Neuronal stem cell (in vitro differentiated cells): ENCODE data around the gene STK38L.

Source experiments
- DNase-seq: peaks from one replicate; pipeline ENCODE4 v3.0.0-alpha.2; 2013; ENCODE audit warnings: low spot score
- H2AFZ ChIP-seq: one replicate; pipeline ENCODE4 v1.6.1; 2013; ENCODE audit warnings: mild to moderate bottlenecking, low read length, inconsistent platforms
- H2AK5ac ChIP-seq: 2 replicates; pipeline ENCODE4 v1.6.1; 2013; ENCODE audit warnings: low read depth, mild to moderate bottlenecking, inconsistent platforms, low read length, moderate library complexity, mixed read lengths
- H2BK120ac ChIP-seq: 2 replicates; pipeline ENCODE4 v1.6.1; 2013; ENCODE audit warnings: low read depth, mild to moderate bottlenecking, inconsistent platforms, low read length, moderate library complexity, mixed read lengths
- H2BK12ac ChIP-seq: one replicate; pipeline ENCODE4 v1.6.1; 2013; ENCODE audit warnings: low read length, inconsistent platforms
- H2BK15ac ChIP-seq: 2 replicates; pipeline ENCODE4 v1.6.1; 2013; ENCODE audit warnings: mild to moderate bottlenecking, low read length, inconsistent platforms, mixed read lengths
- H2BK5ac ChIP-seq: one replicate; pipeline ENCODE4 v1.6.1; 2013; ENCODE audit warnings: inconsistent platforms, mild to moderate bottlenecking, low read length, moderate library complexity
- H3K14ac ChIP-seq: one replicate; pipeline ENCODE4 v1.6.1; 2013; ENCODE audit warnings: low read length, inconsistent platforms
- H3K18ac ChIP-seq: 2 replicates; pipeline ENCODE4 v1.6.1; 2013; ENCODE audit warnings: low read length, inconsistent platforms
- H3K23ac ChIP-seq: 2 replicates; pipeline ENCODE4 v1.6.1; 2013; ENCODE audit warnings: low read depth, mild to moderate bottlenecking, mixed read lengths, low read length, inconsistent platforms; ENCODE audit not compliant: poor library complexity
- H3K27ac ChIP-seq: replicated peaks from 3 replicates; pipeline ENCODE4 v1.5.1; 2013; ENCODE audit warnings: low read length, inconsistent platforms
- H3K27me3 ChIP-seq, 3 experiments: 2 replicates each; pipeline ENCODE4 v1.6.1; 2013; ENCODE audit warnings: low read length in 3 of 3, mild to moderate bottlenecking in 2 of 3, inconsistent platforms in 1 of 3, low read depth in 1 of 3, mixed read lengths in 1 of 3, moderate library complexity in 1 of 3; ENCODE audit not compliant: control insufficient read depth in 3 of 3, insufficient read depth in 3 of 3
- H3K36me3 ChIP-seq, 2 donors: replicated peaks in 1 of 2; 2 replicates each; pipeline ENCODE4 v1.6.1; 2013; ENCODE audit warnings: low read length in 2 of 2; ENCODE audit not compliant: control insufficient read depth in 2 of 2, insufficient read depth in 2 of 2
- H3K4ac ChIP-seq: 2 replicates; pipeline ENCODE4 v1.6.1; 2013; ENCODE audit warnings: inconsistent platforms, mild to moderate bottlenecking, low read length, moderate library complexity
- H3K4me1 ChIP-seq, 2 donors: 1 replicate in 1 of 2; 2 replicates in 1 of 2; pipeline ENCODE4 v1.6.1; 2013; ENCODE audit warnings: low read length in 2 of 2, low read depth in 1 of 2; ENCODE audit not compliant: control insufficient read depth in 2 of 2, insufficient read depth in 1 of 2
- H3K4me2 ChIP-seq: one replicate; pipeline ENCODE4 v1.6.1; 2013; ENCODE audit warnings: mild to moderate bottlenecking, low read length, inconsistent platforms; ENCODE audit not compliant: insufficient read depth, poor library complexity, severe bottlenecking
- H3K4me3 ChIP-seq, 2 donors: 2 replicates each; pipeline ENCODE4 v1.5.1; 2013; ENCODE audit warnings: low read length in 2 of 2, mild to moderate bottlenecking in 2 of 2, inconsistent platforms in 1 of 2, moderate library complexity in 1 of 2
- H3K79me1 ChIP-seq: one replicate; pipeline ENCODE4 v1.6.1; 2013; ENCODE audit warnings: low read depth, mild to moderate bottlenecking, inconsistent platforms, low read length, moderate library complexity
- H3K9ac ChIP-seq: one replicate; pipeline ENCODE4 v1.6.1; 2013; ENCODE audit warnings: mild to moderate bottlenecking, low read depth, low read length, inconsistent platforms; ENCODE audit not compliant: poor library complexity
- H3K9me3 ChIP-seq, 2 donors: replicated peaks in 1 of 2; 2 replicates each; pipeline versions ENCODE3 to v1.6.1; 2013; ENCODE audit warnings: low read length in 2 of 2, mild to moderate bottlenecking in 2 of 2, inconsistent platforms in 1 of 2, low read depth in 1 of 2, mixed read lengths in 1 of 2, moderate library complexity in 1 of 2; ENCODE audit not compliant: control insufficient read depth in 2 of 2, insufficient read depth in 1 of 2
- H4K8ac ChIP-seq: one replicate; pipeline ENCODE4 v1.6.1; 2013; ENCODE audit warnings: low read depth, mild to moderate bottlenecking, inconsistent platforms, low read length, moderate library complexity
- H4K91ac ChIP-seq: one replicate; pipeline ENCODE4 v1.6.1; 2013; ENCODE audit warnings: low read length, low read depth, mild to moderate bottlenecking, inconsistent platforms; ENCODE audit not compliant: poor library complexity
- WGBS, 2 donors: extraction: QIAGEN DNeasy Blood & Tissue Kit; methylation state at CpG; one replicate each; pipeline ENCODE4 v1.1.7; 2013; ENCODE audit warnings: missing lambda C conversion rate in 2 of 2, mixed read lengths in 1 of 2; ENCODE audit not compliant: insufficient read length in 2 of 2, insufficient replicate concordance in 1 of 2; ENCODE audit errors: extremely low coverage in 2 of 2; 5-methylcytosine and 5-hydroxymethylcytosine counted together

The STK38L gene

GRCh38 chr12:27284021-27284420 lies 39.9 kb downstream of the STK38L start:
- Histone ChIP-seq H3K18ac (no peak overlapping the region), H3K4me1 (peaks cover 2 to 13% of the 10 kb centered on the region in 2 donors), H3K23ac (no peak overlapping the region), H4K91ac (no peak overlapping the region), H3K4ac (no peak overlapping the region), H3K27ac (no peak overlapping the region), H3K14ac (no peak overlapping the region), H3K27me3 (no peaks in the 10 kb centered on the region), H2BK5ac (no peak overlapping the region), H3K9me3 (no peaks in the 10 kb centered on the region), H3K79me1 (no peaks in the 10 kb centered on the region), H3K9ac (no peak overlapping the region), H4K8ac (no peak overlapping the region), H2BK12ac (no peak overlapping the region), H2AFZ (no peak overlapping the region), H2BK15ac (no peak overlapping the region), H3K36me3 (peaks cover 0 to 3% of the 10 kb centered on the region in 2 donors), H3K4me2 (no peak overlapping the region), H3K4me3 (no peak overlapping the region), H2AK5ac (no peak overlapping the region), H2BK120ac (no peak overlapping the region)
- no peak for DNase-seq
- WGBS, 2 donors = no CpG with 5 or more reads among the region's 3 CpGs

GRCh38 chr12:27284751-27285150 lies 40.7 kb downstream of the STK38L start:
- no peaks in the 10 kb centered on the region for H3K9me3 ChIP-seq
- no peak overlapping the region for H3K23ac ChIP-seq
- H2BK15ac ChIP-seq = no peak overlapping the region
- no peak for DNase-seq
- no peak overlapping the region for H3K4me3 ChIP-seq
- no peak overlapping the region for H2AFZ ChIP-seq
- no peak overlapping the region for H2BK5ac ChIP-seq
- no peak overlapping the region for H3K18ac ChIP-seq
- H2AK5ac ChIP-seq = no peak overlapping the region
- H3K27ac ChIP-seq = no peak overlapping the region
- WGBS, 2 donors = no CpG with 5 or more reads among the region's 2 CpGs
- no peak overlapping the region for H2BK120ac ChIP-seq
- no peak overlapping the region for H4K91ac ChIP-seq
- H2BK12ac ChIP-seq = no peak overlapping the region
- H3K9ac ChIP-seq = no peak overlapping the region
- no peak overlapping the region for H4K8ac ChIP-seq
- H3K27me3 ChIP-seq = no peaks in the 10 kb centered on the region
- H3K36me3 ChIP-seq = peaks cover 0 to 3% of the 10 kb centered on the region in 2 donors
- peaks cover 2 to 13% of the 10 kb centered on the region in 2 donors for H3K4me1 ChIP-seq
- no peak overlapping the region for H3K4ac ChIP-seq
- no peaks in the 10 kb centered on the region for H3K79me1 ChIP-seq
- no peak overlapping the region for H3K14ac ChIP-seq
- H3K4me2 ChIP-seq = no peak overlapping the region

- Histone ChIP-seq H2AK5ac (no peak overlapping the region), H3K36me3 (peaks cover 0 to 1% of the 10 kb centered on the region in 2 donors), H2AFZ (peak overlapping the region; percentile 21), H3K4me1 (peaks cover 4 to 17% of the 10 kb centered on the region in 2 donors), H2BK120ac (no peak overlapping the region), H3K14ac (no peak overlapping the region), H3K27ac (no peak overlapping the region), H3K4me2 (no peak overlapping the region), H3K27me3 (no peaks in the 10 kb centered on the region), H3K9me3 (no peaks in the 10 kb centered on the region), H2BK15ac (no peak overlapping the region), H3K9ac (no peak overlapping the region), H3K18ac (no peak overlapping the region), H3K23ac (no peak overlapping the region), H2BK5ac (no peak overlapping the region), H4K8ac (no peak overlapping the region), H4K91ac (no peak overlapping the region), H3K4ac (no peak overlapping the region), H2BK12ac (no peak overlapping the region), H3K4me3 (no peak overlapping the region), H3K79me1 (no peaks in the 10 kb centered on the region)
- no peak for DNase-seq
- no CpG with 5 or more reads among the region's 1 CpG for WGBS, 2 donors
Observed at GRCh38 chr12:27285403-27285802, 41.3 kb downstream of the STK38L start.

- DNase-seq = no peak
- Histone ChIP-seq H3K9ac (no peak overlapping the region), H3K79me1 (no peaks in the 10 kb centered on the region), H3K36me3 (no peaks in the 10 kb centered on the region), H2AFZ (no peak overlapping the region), H3K23ac (no peak overlapping the region), H3K27ac (no peak overlapping the region), H3K4me3 (no peak overlapping the region), H2BK120ac (no peak overlapping the region), H2BK5ac (no peak overlapping the region), H4K8ac (no peak overlapping the region), H3K4me1 (peaks cover 4 to 30% of the 10 kb centered on the region in 2 donors), H3K27me3 (no peaks in the 10 kb centered on the region), H4K91ac (no peak overlapping the region), H3K9me3 (no peaks in the 10 kb centered on the region), H3K18ac (no peak overlapping the region), H2BK15ac (no peak overlapping the region), H3K4ac (no peak overlapping the region), H3K4me2 (no peak overlapping the region), H2AK5ac (no peak overlapping the region), H3K14ac (no peak overlapping the region), H2BK12ac (no peak overlapping the region)
- no CpG with 5 or more reads among the region's 3 CpGs for WGBS, 2 donors
Observed at GRCh38 chr12:27289414-27289813, 45.3 kb downstream of the STK38L start.
